Trophoblast cell (in vitro differentiated cells and primary cell): ENCODE results near the gene UBR3.

Source experiments
- DNase-seq, 2 donors: peaks; one replicate each; pipeline ENCODE4 v3.0.0-alpha.2; 2016
- H2AFZ ChIP-seq: 2 replicates; pipeline ENCODE4 v1.6.1; 2013; ENCODE audit warnings: low read length, moderate library complexity, mild to moderate bottlenecking; ENCODE audit not compliant: insufficient read depth, poor library complexity
- H2AK5ac ChIP-seq: 2 replicates; pipeline ENCODE4 v1.6.1; 2013; ENCODE audit warnings: mild to moderate bottlenecking, low read length
- H2BK120ac ChIP-seq: 2 replicates; pipeline ENCODE4 v1.6.1; 2013; ENCODE audit warnings: low read length, mild to moderate bottlenecking, moderate library complexity; ENCODE audit not compliant: insufficient read depth, poor library complexity
- H2BK12ac ChIP-seq: 2 replicates; pipeline ENCODE4 v1.6.1; 2013; ENCODE audit warnings: mild to moderate bottlenecking, low read length, moderate library complexity
- H2BK5ac ChIP-seq: 2 replicates; pipeline ENCODE4 v1.6.1; 2013; ENCODE audit warnings: low read length, low read depth, moderate library complexity, mild to moderate bottlenecking; ENCODE audit not compliant: poor library complexity
- H3K14ac ChIP-seq: 2 replicates; pipeline ENCODE4 v1.6.1; 2013; ENCODE audit warnings: mild to moderate bottlenecking, low read length
- H3K18ac ChIP-seq: 2 replicates; pipeline ENCODE4 v1.6.1; 2013; ENCODE audit warnings: mild to moderate bottlenecking, low read length
- H3K23ac ChIP-seq: 2 replicates; pipeline ENCODE4 v1.6.1; 2013; ENCODE audit warnings: low read length
- H3K27ac ChIP-seq: 2 replicates; pipeline ENCODE4 v1.5.1; 2013; ENCODE audit warnings: low read depth, mild to moderate bottlenecking, inconsistent platforms, low read length, moderate library complexity
- H3K27me3 ChIP-seq: 2 replicates; pipeline ENCODE4 v1.6.1; 2013; ENCODE audit warnings: inconsistent platforms, mild to moderate bottlenecking, low read length, moderate library complexity; ENCODE audit not compliant: insufficient read depth
- H3K36me3 ChIP-seq, 2 experiments: 1 replicate in 1 of 2; 2 replicates in 1 of 2; pipeline ENCODE4 v1.6.1; 2013; ENCODE audit warnings: low read length in 2 of 2, mild to moderate bottlenecking in 2 of 2, moderate library complexity in 1 of 2; ENCODE audit not compliant: insufficient read depth in 2 of 2, control insufficient read depth in 1 of 2
- H3K4ac ChIP-seq: 2 replicates; pipeline ENCODE4 v1.6.1; 2013; ENCODE audit warnings: low read depth, mild to moderate bottlenecking, low read length, moderate library complexity
- H3K4me1 ChIP-seq, 2 experiments: 1 replicate in 1 of 2; 2 replicates in 1 of 2; pipeline ENCODE4 v1.6.1; 2013; ENCODE audit warnings: low read length in 2 of 2, mild to moderate bottlenecking in 2 of 2, moderate library complexity in 1 of 2; ENCODE audit not compliant: insufficient read depth in 2 of 2, control insufficient read depth in 1 of 2
- H3K4me2 ChIP-seq: 2 replicates; pipeline ENCODE4 v1.6.1; 2013; ENCODE audit warnings: inconsistent platforms, mild to moderate bottlenecking, low read length, moderate library complexity
- H3K4me3 ChIP-seq: 2 replicates; pipeline ENCODE4 v1.5.1; 2013; ENCODE audit warnings: mild to moderate bottlenecking, low read depth, low read length, inconsistent platforms
- H3K79me1 ChIP-seq: one replicate; pipeline ENCODE4 v1.6.1; 2013; ENCODE audit warnings: low read length
- H3K79me2 ChIP-seq: 2 replicates; pipeline ENCODE4 v1.6.1; 2013; ENCODE audit warnings: low read length, mild to moderate bottlenecking; ENCODE audit not compliant: control insufficient read depth, insufficient read depth, poor library complexity
- H3K9ac ChIP-seq: 2 replicates; pipeline ENCODE4 v1.6.1; 2013; ENCODE audit warnings: mild to moderate bottlenecking, low read length
- H3K9me3 ChIP-seq: 2 replicates; pipeline ENCODE4 v1.6.1; 2013; ENCODE audit warnings: low read depth, mild to moderate bottlenecking, control low read depth, inconsistent platforms, low read length; ENCODE audit not compliant: insufficient read depth
- H4K12ac ChIP-seq: 2 replicates; pipeline ENCODE4 v1.6.1; 2013; ENCODE audit warnings: low read depth, mild to moderate bottlenecking, low read length, moderate library complexity
- H4K8ac ChIP-seq: 2 replicates; pipeline ENCODE4 v1.6.1; 2013; ENCODE audit warnings: low read depth, mild to moderate bottlenecking, low read length, moderate library complexity
- H4K91ac ChIP-seq: one replicate; pipeline ENCODE4 v1.6.1; 2013; ENCODE audit warnings: low read depth, mild to moderate bottlenecking, low read length, moderate library complexity
- WGBS: extraction: QIAGEN DNeasy Blood & Tissue Kit; methylation state at CpG from one replicate; pipeline ENCODE4 v1.1.7; 2013; ENCODE audit warnings: missing lambda C conversion rate; ENCODE audit not compliant: insufficient read length, insufficient coverage; ENCODE audit errors: extremely low coverage; 5-methylcytosine and 5-hydroxymethylcytosine counted together

The UBR3 gene

GRCh38 chr2:170009209-170009608, 182.0 kb downstream of the UBR3 start:
- Histone ChIP-seq H2AK5ac (no peak overlapping the region), H3K4me1 (no peaks in the 10 kb centered on the region), H3K4ac (no peak overlapping the region), H2BK12ac (no peak overlapping the region), H4K8ac (no peak overlapping the region), H3K27ac (no peak overlapping the region), H3K4me2 (no peak overlapping the region), H4K91ac (no peak overlapping the region), H4K12ac (no peak overlapping the region), H3K79me2 (no peaks in the 10 kb centered on the region), H3K27me3 (no peaks in the 10 kb centered on the region), H3K9me3 (no peaks in the 10 kb centered on the region), H2AFZ (no peak overlapping the region), H2BK5ac (no peak overlapping the region), H3K9ac (no peak overlapping the region), H3K23ac (no peak overlapping the region), H2BK120ac (no peak overlapping the region), H3K4me3 (no peak overlapping the region), H3K79me1 (no peaks in the 10 kb centered on the region), H3K18ac (no peak overlapping the region), H3K14ac (no peak overlapping the region), H3K36me3 (peaks cover 0 to 5% of the 10 kb centered on the region in 2 experiments)
- no CpG with 5 or more reads among the region's 3 CpGs for WGBS
- DNase-seq = no peak

DNA sequence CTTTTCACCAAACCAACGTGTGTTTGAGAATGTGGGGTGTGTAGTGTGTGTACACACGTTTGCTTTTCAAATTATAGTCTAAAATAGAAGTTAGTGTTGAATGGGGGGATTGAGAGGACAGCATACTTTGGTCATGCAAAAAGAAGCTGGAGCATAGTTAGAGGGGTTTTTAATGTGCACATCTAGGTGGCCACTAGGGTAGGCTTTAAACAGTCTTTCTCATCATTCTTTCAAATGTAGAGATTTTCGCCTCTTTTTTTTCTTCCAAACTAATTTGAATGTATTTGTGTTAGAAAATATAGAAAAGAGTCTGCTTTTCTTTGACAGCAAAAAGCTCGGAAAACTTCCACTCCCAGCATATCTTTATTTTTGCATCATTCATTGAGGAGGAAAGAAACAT, 185.5 kb downstream of the UBR3 start:
- H3K27ac ChIP-seq = no peak overlapping the region
- no peak overlapping the region for H4K8ac ChIP-seq
- H2AK5ac ChIP-seq = no peak overlapping the region
- DNase-seq = no peak
- H2BK120ac ChIP-seq = no peak overlapping the region
- no peak overlapping the region for H2BK5ac ChIP-seq
- H3K18ac ChIP-seq = no peak overlapping the region
- 100% methylated on average over 1 of the region's 4 CpGs for WGBS
- no peak overlapping the region for H3K14ac ChIP-seq
- no peaks in the 10 kb centered on the region for H3K27me3 ChIP-seq
- H3K4me2 ChIP-seq = no peak overlapping the region
- H3K9ac ChIP-seq = no peak overlapping the region
- H3K79me2 ChIP-seq = no peaks in the 10 kb centered on the region
- no peak overlapping the region for H2BK12ac ChIP-seq
- H3K79me1 ChIP-seq = no peaks in the 10 kb centered on the region
- H3K36me3 ChIP-seq = no peaks in the 10 kb centered on the region
- H2AFZ ChIP-seq = no peak overlapping the region
- H3K4me3 ChIP-seq = no peak overlapping the region
- no peaks in the 10 kb centered on the region for H3K4me1 ChIP-seq
- no peak overlapping the region for H4K91ac ChIP-seq
- no peak overlapping the region for H3K4ac ChIP-seq
- H4K12ac ChIP-seq = no peak overlapping the region
- H3K9me3 ChIP-seq = no peaks in the 10 kb centered on the region
- no peak overlapping the region for H3K23ac ChIP-seq

- Histone ChIP-seq H4K8ac (no peak overlapping the region), H2BK12ac (no peak overlapping the region), H2AK5ac (no peak overlapping the region), H4K12ac (no peak overlapping the region), H3K23ac (no peak overlapping the region), H3K9me3 (no peaks in the 10 kb centered on the region), H3K4ac (no peak overlapping the region), H2BK5ac (no peak overlapping the region), H3K4me3 (no peak overlapping the region), H3K79me2 (no peaks in the 10 kb centered on the region), H3K4me1 (no peaks in the 10 kb centered on the region), H3K4me2 (no peak overlapping the region), H2AFZ (no peak overlapping the region), H3K14ac (no peak overlapping the region), H3K18ac (no peak overlapping the region), H3K36me3 (peaks cover 0 to 2% of the 10 kb centered on the region in 2 experiments), H3K27ac (no peak overlapping the region), H2BK120ac (no peak overlapping the region), H4K91ac (no peak overlapping the region), H3K27me3 (no peaks in the 10 kb centered on the region), H3K79me1 (no peaks in the 10 kb centered on the region), H3K9ac (no peak overlapping the region)
- WGBS = no CpG with 5 or more reads among the region's 5 CpGs
- peak; percentile 89 to 96 for DNase-seq
Observed at GRCh38 chr2:170013802-170014551, 186.7 kb downstream of the UBR3 start.

DNA sequence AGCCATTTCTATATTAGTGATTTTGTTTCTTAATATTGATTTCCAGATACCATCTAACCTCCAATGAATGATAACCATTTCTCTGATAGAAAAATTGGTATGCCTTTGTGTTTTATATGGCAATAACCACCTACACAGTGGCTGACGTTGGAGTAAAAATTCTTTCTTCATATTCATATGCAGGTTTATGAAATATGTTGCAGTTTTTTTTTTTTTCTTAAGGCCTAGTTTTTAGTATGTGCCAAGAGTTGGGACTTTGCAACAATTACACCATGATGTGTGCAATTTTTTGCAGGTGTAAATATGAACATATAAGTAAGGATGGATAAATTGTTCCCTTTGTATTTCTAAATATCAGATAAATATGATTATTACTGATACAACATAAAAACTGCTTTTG, 187.5 kb downstream of the UBR3 start:
- no peaks in the 10 kb centered on the region for H3K79me1 ChIP-seq
- H3K23ac ChIP-seq = no peak overlapping the region
- H2BK5ac ChIP-seq = no peak overlapping the region
- H3K4me2 ChIP-seq = no peak overlapping the region
- H3K79me2 ChIP-seq = no peaks in the 10 kb centered on the region
- no peak overlapping the region for H4K91ac ChIP-seq
- H3K27me3 ChIP-seq = no peaks in the 10 kb centered on the region
- H3K9me3 ChIP-seq = no peaks in the 10 kb centered on the region
- no peak overlapping the region for H4K8ac ChIP-seq
- no peaks in the 10 kb centered on the region for H3K4me1 ChIP-seq
- H3K4ac ChIP-seq = no peak overlapping the region
- DNase-seq = no peak
- no peak overlapping the region for H3K9ac ChIP-seq
- H2AFZ ChIP-seq = no peak overlapping the region
- peaks cover 0 to 2% of the 10 kb centered on the region in 2 experiments for H3K36me3 ChIP-seq
- no peak overlapping the region for H4K12ac ChIP-seq
- H2AK5ac ChIP-seq = no peak overlapping the region
- WGBS = no CpG with 5 or more reads among the region's 1 CpG
- H3K27ac ChIP-seq = no peak overlapping the region
- no peak overlapping the region for H3K4me3 ChIP-seq
- H3K14ac ChIP-seq = no peak overlapping the region
- H3K18ac ChIP-seq = no peak overlapping the region
- H2BK120ac ChIP-seq = no peak overlapping the region
- no peak overlapping the region for H2BK12ac ChIP-seq
